ENCODE measurements around the gene MACO1. TPM values are rescaled to one million over a fixed set of nuclear protein-coding genes. Genes with fewer than 3 reads are reported as not detected.

MACO1 gene
- total and polyA plus RNA-seq, 9 of the 15 experiments (the other 6 are each of a cell fraction or from before 2014, with no cell fraction given), result 4.6 to 28.4 (median 21.7) TPM

DNA sequence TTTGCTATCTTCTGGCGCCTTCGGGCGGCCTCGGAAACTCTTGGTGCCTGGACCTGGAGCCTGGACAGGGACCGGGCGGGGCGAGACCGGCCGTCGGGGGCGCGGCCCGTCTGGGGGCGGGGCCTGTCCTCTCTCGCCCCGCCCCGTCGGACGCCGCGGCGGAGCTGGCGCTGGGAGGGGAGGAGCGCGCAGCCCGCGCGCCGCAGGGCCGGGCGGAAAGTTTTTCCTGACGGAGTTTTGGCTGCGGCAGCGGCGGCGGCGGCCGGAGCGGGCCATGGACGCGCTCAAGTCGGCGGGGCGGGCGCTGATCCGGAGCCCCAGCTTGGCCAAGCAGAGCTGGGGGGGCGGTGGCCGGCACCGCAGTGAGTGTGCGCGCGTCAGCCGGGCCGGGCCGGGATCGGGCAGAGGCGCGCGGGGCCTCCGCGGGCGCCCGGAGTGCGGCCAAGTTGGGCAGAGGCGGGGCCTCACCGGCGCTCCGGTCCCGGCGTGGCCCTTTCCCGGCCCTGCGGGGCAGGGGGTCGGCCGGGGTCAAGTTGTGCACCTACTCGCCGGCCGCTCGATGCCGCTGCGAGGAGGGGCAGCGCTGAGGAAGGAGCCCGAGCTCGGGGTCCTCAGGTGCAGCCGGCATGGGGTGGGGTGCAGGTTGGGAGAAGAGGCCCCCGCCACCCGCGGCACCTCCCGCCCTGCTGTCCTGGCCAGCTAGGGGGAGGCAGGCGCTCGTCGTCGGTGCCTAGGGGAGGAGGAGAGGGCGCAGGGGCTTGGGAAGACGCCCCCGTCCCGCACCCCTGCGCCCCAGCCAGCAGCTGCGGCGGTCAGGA, 112.9 kb downstream of the MACO1 start, which contains the start of gene LDLRAP1 (continued):
- TF ChIP-seq, protein P1, sequence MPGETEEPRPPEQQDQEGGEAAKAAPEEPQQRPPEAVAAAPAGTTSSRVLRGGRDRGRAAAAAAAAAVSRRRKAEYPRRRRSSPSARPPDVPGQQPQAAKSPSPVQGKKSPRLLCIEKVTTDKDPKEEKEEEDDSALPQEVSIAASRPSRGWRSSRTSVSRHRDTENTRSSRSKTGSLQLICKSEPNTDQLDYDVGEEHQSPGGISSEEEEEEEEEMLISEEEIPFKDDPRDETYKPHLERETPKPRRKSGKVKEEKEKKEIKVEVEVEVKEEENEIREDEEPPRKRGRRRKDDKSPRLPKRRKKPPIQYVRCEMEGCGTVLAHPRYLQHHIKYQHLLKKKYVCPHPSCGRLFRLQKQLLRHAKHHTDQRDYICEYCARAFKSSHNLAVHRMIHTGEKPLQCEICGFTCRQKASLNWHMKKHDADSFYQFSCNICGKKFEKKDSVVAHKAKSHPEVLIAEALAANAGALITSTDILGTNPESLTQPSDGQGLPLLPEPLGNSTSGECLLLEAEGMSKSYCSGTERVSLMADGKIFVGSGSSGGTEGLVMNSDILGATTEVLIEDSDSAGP (CRISPR knock-in tag; IDR thresholded peaks at IDR 0.05), result no peak
- TF ChIP-seq, protein P2, sequence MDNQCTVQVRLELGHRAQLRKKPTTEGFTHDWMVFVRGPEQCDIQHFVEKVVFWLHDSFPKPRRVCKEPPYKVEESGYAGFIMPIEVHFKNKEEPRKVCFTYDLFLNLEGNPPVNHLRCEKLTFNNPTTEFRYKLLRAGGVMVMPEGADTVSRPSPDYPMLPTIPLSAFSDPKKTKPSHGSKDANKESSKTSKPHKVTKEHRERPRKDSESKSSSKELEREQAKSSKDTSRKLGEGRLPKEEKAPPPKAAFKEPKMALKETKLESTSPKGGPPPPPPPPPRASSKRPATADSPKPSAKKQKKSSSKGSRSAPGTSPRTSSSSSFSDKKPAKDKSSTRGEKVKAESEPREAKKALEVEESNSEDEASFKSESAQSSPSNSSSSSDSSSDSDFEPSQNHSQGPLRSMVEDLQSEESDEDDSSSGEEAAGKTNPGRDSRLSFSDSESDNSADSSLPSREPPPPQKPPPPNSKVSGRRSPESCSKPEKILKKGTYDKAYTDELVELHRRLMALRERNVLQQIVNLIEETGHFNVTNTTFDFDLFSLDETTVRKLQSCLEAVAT (IDR thresholded peaks at IDR 0.05), result no peak
- TF ChIP-seq TAF15 (IDR thresholded peaks at IDR 0.05; ENCODE audit: low read depth, low read length) (no peak), CBX8 (IDR thresholded peaks at IDR 0.05; ENCODE audit: borderline replicate concordance, extremely low read depth, low read depth, low read length, poor library complexity, severe bottlenecking) (no peak), ZC3H11A (IDR thresholded peaks at IDR 0.05; ENCODE audit: low read depth, low read length) (no peak), ARID4B (CRISPR knock-in tag; IDR thresholded peaks at IDR 0.05) (0 out of 2 replicates have a peak, but pooled peaks have one; percentile 2), ZNF253 (CRISPR knock-in tag; conservative IDR thresholded peaks at IDR 0.05) (no peak), SMAD1 (IDR thresholded peaks at IDR 0.05; ENCODE audit: low read depth, low read length, partially characterized antibody) (peak; percentile 2), NFIC (IDR thresholded peaks at IDR 0.05) (no peak), BHLHE40 (IDR thresholded peaks at IDR 0.05; ENCODE audit: low read length) (no peak), PHF21A (IDR thresholded peaks at IDR 0.05; ENCODE audit: borderline replicate concordance, low read depth) (no peak), ZC3H4 (CRISPR knock-in tag; IDR thresholded peaks at IDR 0.05; ENCODE audit: borderline replicate concordance) (no peak), GABPB1 (CRISPR knock-in tag; IDR thresholded peaks at IDR 0.05) (no peak)
- TF ChIP-seq, protein P3, sequence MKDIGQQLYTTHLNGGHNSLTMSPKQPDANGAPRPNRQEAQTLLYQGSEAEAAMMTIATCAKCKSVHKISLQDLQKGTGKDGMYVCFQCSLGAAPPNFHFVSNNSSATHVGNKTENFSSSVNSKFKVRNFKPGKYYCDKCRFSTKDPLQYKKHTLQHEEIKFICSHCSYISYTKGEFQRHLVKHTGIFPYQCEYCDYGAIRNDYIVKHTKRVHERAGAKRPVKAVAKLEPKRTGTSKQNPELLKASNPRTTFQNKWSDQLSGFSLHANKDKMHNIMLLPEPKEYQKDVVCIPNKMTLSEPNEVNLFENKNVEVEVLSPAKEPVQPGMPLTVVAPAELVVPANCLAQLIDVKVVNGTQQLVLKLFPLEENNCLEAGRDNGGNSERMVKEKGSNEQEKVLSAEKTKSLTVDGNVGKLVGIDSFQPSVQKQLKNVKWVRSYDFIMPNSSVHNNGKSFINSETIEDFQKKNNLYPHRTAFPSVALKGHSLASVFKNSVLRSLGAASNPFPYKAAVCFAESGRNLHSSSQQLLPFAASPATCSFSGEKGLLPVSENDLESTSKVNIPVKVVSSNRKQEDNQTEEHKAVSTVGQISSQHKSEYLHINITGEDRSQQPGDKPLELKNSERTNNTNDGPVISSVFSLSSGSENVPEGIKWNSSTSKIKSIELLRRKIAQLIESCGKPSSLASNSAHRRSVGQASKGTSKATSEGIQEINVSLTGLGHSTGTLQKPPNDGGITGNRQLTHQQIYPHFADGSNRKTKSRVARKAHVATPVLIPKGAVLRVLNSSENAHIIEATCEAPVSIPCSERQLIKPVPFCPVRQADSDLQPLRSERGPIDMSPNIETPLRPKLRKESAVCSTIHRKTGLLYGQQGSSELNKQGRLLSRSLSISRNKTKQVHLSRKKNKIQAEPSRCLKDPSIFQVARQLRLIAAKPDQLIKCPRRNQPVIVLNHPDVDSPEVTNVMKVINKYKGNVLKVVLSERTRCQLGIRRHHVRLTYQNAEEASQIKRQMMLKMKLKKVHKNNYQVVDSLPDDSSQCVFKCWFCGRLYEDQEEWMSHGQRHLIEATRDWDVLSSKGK (CRISPR knock-in tag; IDR thresholded peaks at IDR 0.05), result no peak
- TF ChIP-seq, protein P4, sequence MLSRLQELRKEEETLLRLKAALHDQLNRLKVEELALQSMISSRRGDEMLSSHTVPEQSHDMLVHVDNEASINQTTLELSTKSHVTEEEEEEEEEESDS (CRISPR knock-in tag; IDR thresholded peaks at IDR 0.05), result no peak

All from K562 (cell line).